ENCODE results near the gene PTF1A. TPM values are rescaled to one million over a fixed set of nuclear protein-coding genes. Genes with fewer than 3 reads are reported as not detected.
"Not testable (repeated sequence)": the region's sequence is repeated elsewhere in the genome, so short reads cannot be mapped to it uniquely, and the experiment has no call there.

Gene PTF1A
- total RNA-seq, 1 donor from 2014 or later, result not detected

DNA sequence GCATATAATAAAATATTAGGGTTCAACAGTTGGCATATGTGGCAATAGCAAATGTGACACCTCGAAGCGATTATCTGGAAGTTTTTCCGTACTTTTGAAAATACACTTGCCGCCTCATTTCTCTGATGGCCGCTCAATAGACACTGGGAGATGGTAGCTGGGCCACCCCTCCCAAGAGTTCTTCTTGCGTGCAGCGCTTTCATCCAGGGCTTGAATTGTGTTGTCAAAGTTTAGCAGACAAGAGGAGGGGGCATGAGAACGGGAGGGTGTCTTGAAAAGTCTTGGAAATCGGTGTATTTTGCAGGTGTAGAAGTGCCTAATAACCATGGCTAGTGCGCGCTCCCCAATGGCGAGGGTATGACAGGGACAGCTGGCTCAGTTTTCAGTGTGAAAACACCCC lies 8.5 kb downstream of the PTF1A start:
- DNase-seq (ENCODE audit: low spot score), result no peak
- H3K4me1 Mint-ChIP-seq (ENCODE audit: low read depth), result no peaks in the 10 kb centered on the region
- H3K27ac Mint-ChIP-seq, result no peak overlapping the region
- H3K4me3 Mint-ChIP-seq (ENCODE audit: low read depth), result no peak overlapping the region
- H3K27me3 Mint-ChIP-seq (ENCODE audit: low read depth), result peaks cover 83% of the 10 kb centered on the region
- no peaks in the 10 kb centered on the region for H3K36me3 Mint-ChIP-seq (ENCODE audit: low read depth)
- intact Hi-C loops (cut with micrococcal nuclease), result loop anchor here (2.0 kb wide), 1 partner anchor 856 kb away; the partner anchor contains the start of gene SPAG6
- H3K9me3 Mint-ChIP-seq, result no peaks in the 10 kb centered on the region

GRCh38 chr10:23200997-23201652 lies 9.0 kb downstream of the PTF1A start:
- Mint-ChIP-seq H3K9me3 (no peaks in the 10 kb centered on the region), H3K27me3 (ENCODE audit: low read depth) (peaks cover 81% of the 10 kb centered on the region), H3K36me3 (ENCODE audit: low read depth) (no peaks in the 10 kb centered on the region), H3K27ac (no peak overlapping the region), H3K4me1 (ENCODE audit: low read depth) (no peaks in the 10 kb centered on the region), H3K4me3 (ENCODE audit: low read depth) (no peak overlapping the region)
- DNase-seq (ENCODE audit: low spot score), result no peak
- intact Hi-C loops (cut with micrococcal nuclease), result loop anchor here (2.0 kb wide), 1 partner anchor 856 kb away; the partner anchor contains the start of gene SPAG6

- Mint-ChIP-seq H3K27ac (no peak overlapping the region), H3K4me3 (ENCODE audit: low read depth) (no peak overlapping the region), H3K27me3 (ENCODE audit: low read depth) (peaks cover 75% of the 10 kb centered on the region), H3K36me3 (ENCODE audit: low read depth) (no peaks in the 10 kb centered on the region), H3K9me3 (no peaks in the 10 kb centered on the region), H3K4me1 (ENCODE audit: low read depth) (no peaks in the 10 kb centered on the region)
- intact Hi-C loops (cut with micrococcal nuclease), result loop anchor here (2.0 kb wide), 2 partner anchors 491 to 857 kb away; partner anchors contain the start of gene SPAG6
- DNase-seq (ENCODE audit: low spot score), result no peak
These were observed 9.7 kb downstream of the PTF1A start for GRCh38 chr10:23201837-23202236.

GRCh38 chr10:23202779-23203178 lies 10.7 kb downstream of the PTF1A start:
- H3K27ac Mint-ChIP-seq, result no peak overlapping the region
- intact Hi-C loops (cut with micrococcal nuclease), result loop anchor here (2.0 kb wide), 1 partner anchor 490 kb away; no protein-coding TSS in a partner anchor
- no peaks in the 10 kb centered on the region for H3K4me1 Mint-ChIP-seq (ENCODE audit: low read depth)
- no peaks in the 10 kb centered on the region for H3K36me3 Mint-ChIP-seq (ENCODE audit: low read depth)
- DNase-seq (ENCODE audit: low spot score), result no peak
- H3K9me3 Mint-ChIP-seq, result no peaks in the 10 kb centered on the region
- peaks cover 70% of the 10 kb centered on the region for H3K27me3 Mint-ChIP-seq (ENCODE audit: low read depth)
- H3K4me3 Mint-ChIP-seq (ENCODE audit: low read depth), result no peak overlapping the region

DNA sequence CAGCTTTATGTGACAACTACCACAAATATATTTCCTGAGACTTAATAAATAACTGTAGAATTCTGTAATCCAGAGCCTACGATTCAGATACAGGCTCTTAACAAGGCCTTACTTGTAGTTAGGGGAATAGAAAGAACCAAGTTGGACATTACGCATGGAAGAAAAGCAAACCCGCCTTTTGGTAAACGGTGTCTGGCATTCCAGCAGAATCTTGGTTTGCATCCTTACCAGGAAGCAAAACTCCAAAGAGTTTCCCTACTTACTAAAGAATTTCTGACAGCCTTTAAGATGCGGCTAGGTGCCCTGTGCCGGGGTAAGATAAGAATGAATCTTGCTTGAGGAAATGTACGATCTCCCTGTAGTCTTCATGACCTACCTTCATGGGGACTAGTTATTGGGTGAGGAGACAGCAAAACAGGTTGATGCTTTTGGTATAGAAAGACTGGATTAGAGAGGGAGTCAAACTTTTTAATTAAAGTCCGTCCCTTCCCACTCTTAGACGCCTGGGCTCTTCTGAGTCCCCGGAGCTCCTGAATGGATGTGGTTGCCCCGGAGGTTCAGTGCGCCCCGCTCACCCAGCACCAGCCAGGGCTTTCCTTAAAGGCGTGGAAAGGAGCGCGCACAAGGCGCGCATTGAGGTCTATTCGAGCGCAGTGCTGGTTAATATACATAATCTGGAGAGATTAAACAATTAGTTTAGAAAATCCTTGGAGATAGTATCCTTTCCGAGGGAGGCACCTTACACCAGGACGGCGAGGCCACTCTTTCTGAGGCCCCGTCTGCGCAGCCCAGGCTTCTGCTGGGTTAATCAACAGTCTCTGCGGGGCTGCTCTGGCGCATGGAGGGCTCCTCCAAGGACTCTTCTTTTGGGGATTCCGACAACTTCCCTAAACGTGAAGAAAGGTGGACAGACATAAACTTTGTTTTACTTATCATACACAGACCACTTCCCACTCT lies 11.5 kb downstream of the PTF1A start:
- intact Hi-C loops (cut with micrococcal nuclease), result loop anchor here (2.0 kb wide), 1 partner anchor 489 kb away; no protein-coding TSS in a partner anchor
- Mint-ChIP-seq H3K9me3 (no peaks in the 10 kb centered on the region), H3K4me1 (ENCODE audit: low read depth) (no peaks in the 10 kb centered on the region), H3K4me3 (ENCODE audit: low read depth) (no peak overlapping the region), H3K36me3 (ENCODE audit: low read depth) (no peaks in the 10 kb centered on the region), H3K27ac (no peak overlapping the region), H3K27me3 (ENCODE audit: low read depth) (peaks cover 63% of the 10 kb centered on the region)
- no peak for DNase-seq (ENCODE audit: low spot score)

DNA sequence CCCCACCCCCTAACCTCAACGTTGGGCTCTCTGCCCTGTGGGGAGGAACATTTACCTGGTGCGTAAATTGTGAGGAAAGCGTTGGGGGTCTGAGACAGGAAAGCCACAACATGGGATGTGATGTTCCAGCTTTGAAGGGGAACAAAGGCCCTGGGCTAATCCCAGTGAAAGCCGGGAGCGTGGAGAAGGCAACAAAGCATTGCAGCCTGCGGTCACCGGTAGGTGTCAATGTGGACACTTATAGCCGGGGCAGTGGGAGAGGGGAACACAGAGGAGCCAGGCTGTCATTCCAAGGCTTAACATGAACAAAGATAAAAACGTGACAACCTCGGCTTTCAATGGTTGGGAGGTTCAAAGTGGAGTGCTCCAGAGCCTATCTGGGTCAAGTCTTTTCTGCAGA lies 12.7 kb downstream of the PTF1A start:
- Mint-ChIP-seq H3K36me3 (ENCODE audit: low read depth) (no peaks in the 10 kb centered on the region), H3K27ac (no peak overlapping the region), H3K9me3 (no peaks in the 10 kb centered on the region), H3K4me3 (ENCODE audit: low read depth) (no peak overlapping the region), H3K4me1 (ENCODE audit: low read depth) (no peaks in the 10 kb centered on the region), H3K27me3 (ENCODE audit: low read depth) (peaks cover 59% of the 10 kb centered on the region)
- intact Hi-C loops (cut with micrococcal nuclease), result no loop called here
- no peak for DNase-seq (ENCODE audit: low spot score)

DNA sequence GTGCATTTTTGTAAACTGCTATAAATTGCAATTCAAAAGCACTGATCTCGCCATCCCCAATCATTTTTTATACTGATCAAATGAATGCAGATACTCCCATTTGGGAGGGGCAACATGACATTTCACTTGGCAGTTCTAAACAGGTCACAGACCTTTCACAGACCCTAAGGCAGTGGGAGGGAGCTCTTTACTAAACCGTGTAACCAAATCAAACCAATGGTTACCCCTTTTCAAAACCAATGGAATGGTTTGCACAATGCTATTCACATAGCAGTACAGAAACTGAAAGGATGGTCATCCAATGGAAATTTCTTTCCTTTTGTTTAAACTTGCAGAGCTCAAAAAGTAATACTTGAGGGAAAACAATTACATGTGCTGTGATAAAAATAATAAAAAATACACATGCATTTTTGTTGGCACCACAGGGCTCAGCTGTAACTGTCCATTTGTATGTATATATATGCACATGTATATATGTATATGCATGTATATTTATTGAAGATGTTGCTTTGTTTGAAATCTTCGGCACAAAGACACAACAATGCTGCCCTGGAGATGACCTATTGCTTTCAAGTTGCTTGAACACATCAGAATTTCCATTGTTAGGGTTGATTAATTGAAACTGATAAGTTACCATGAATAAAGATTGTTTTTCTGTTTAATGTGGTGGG lies 14.0 kb downstream of the PTF1A start:
- Mint-ChIP-seq H3K27me3 (ENCODE audit: low read depth) (peaks cover 46% of the 10 kb centered on the region), H3K27ac (no peak overlapping the region), H3K36me3 (ENCODE audit: low read depth) (no peaks in the 10 kb centered on the region), H3K4me3 (ENCODE audit: low read depth) (no peak overlapping the region), H3K4me1 (ENCODE audit: low read depth) (no peaks in the 10 kb centered on the region), H3K9me3 (no peaks in the 10 kb centered on the region)
- intact Hi-C loops (cut with micrococcal nuclease), result no loop called here
- no peak for DNase-seq (ENCODE audit: low spot score)

DNA sequence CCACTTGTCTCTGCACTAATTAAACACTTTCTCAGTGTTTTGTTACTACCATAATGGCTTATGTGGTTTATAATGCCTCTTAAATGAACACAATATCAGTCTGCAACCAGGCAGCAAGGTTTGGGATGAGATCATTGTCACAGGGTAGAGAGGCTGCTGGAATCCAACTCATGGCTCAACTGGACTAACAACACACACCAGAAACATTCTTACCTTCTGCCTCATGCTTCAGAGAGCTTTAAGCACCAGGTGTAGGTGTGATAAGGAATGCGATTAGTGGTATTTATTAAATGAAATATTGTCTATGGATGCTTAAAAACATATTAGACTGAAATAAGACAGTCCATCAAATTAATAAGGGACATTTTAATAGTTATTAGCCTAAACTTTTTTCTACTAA lies 25.4 kb downstream of the PTF1A start:
- no peaks in the 10 kb centered on the region for H3K9me3 Mint-ChIP-seq
- no peak overlapping the region for H3K4me3 Mint-ChIP-seq (ENCODE audit: low read depth)
- H3K36me3 Mint-ChIP-seq (ENCODE audit: low read depth), result no peaks in the 10 kb centered on the region
- H3K27ac Mint-ChIP-seq, result no peak overlapping the region
- no peaks in the 10 kb centered on the region for H3K4me1 Mint-ChIP-seq (ENCODE audit: low read depth)
- H3K27me3 Mint-ChIP-seq (ENCODE audit: low read depth), result peaks cover 8% of the 10 kb centered on the region
- DNase-seq (ENCODE audit: low spot score), result no peak
- intact Hi-C loops (cut with micrococcal nuclease), result no loop called here

DNA sequence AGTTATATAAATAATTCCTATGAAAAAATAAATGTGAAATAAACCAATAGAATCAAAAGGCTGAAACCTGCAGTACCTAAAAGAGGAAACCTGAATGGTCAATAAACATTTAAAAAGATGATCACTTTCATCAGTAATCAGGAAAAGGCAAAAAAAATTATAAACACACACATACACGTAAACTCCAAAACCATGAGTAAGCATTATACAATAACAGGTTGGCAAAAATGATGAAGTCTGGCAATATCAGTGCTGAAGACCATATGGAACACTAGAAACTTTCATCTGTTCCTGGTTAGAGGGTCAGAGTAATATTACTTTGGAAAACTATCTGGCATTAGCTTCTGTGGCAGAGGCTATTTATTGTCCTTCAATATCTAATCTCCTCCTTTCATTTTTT lies 38.5 kb downstream of the PTF1A start:
- Mint-ChIP-seq H3K27ac (no peak overlapping the region), H3K36me3 (ENCODE audit: low read depth) (no peaks in the 10 kb centered on the region), H3K4me3 (ENCODE audit: low read depth) (no peak overlapping the region), H3K9me3 (no peaks in the 10 kb centered on the region), H3K4me1 (ENCODE audit: low read depth) (no peaks in the 10 kb centered on the region), H3K27me3 (ENCODE audit: low read depth) (no peaks in the 10 kb centered on the region)
- intact Hi-C loops (cut with micrococcal nuclease), result no loop called here
- no peak for DNase-seq (ENCODE audit: low spot score)

DNA sequence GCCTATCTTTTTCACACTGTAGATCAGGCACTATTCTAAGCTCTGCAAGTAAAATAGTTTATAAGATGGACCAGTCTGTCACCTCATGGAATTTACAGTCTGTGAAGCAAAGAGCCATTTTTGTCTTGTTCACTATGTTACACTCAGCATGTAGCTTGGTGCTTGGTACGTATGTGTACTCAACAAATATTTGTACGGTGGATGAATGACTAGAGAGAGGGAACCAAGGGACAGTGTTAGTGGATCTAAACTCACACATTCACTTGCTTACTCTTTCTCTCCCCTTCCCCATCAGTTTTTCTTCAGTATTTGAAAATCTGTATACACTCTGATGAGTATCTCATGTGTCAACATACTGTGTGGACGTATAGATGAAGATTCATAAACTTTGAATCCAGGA lies 45.9 kb downstream of the PTF1A start:
- no peaks in the 10 kb centered on the region for H3K36me3 Mint-ChIP-seq (ENCODE audit: low read depth)
- intact Hi-C loops (cut with micrococcal nuclease), result no loop called here
- no peak for DNase-seq (ENCODE audit: low spot score)
- no peak overlapping the region for H3K27ac Mint-ChIP-seq
- H3K4me3 Mint-ChIP-seq (ENCODE audit: low read depth), result no peak overlapping the region
- H3K27me3 Mint-ChIP-seq (ENCODE audit: low read depth), result no peaks in the 10 kb centered on the region
- H3K4me1 Mint-ChIP-seq (ENCODE audit: low read depth), result no peaks in the 10 kb centered on the region
- no peaks in the 10 kb centered on the region for H3K9me3 Mint-ChIP-seq

DNA sequence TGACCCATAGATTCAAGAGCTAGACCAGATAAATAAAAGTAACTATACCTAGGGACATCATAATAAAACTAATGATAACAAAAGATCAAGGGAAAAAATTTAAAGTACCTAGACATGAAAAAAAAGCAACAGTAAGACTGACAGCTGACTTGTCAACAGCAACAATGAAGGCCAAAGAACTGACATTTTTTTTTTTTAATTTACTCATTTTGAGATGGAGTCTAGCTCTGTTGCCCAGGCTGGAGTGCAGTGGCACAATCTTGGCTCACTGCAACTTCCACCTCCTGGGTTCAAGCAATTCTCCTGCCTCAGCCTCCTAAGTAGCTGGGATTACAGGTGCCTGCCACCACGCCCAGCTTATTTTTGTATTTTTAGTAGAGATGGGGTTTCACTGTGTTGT lies 49.7 kb downstream of the PTF1A start:
- H3K27me3 Mint-ChIP-seq (ENCODE audit: low read depth); H3K9me3 Mint-ChIP-seq; H3K36me3 Mint-ChIP-seq (ENCODE audit: low read depth); H3K4me3 Mint-ChIP-seq (ENCODE audit: low read depth); H3K27ac Mint-ChIP-seq; DNase-seq (ENCODE audit: low spot score); H3K4me1 Mint-ChIP-seq (ENCODE audit: low read depth); intact Hi-C loops (cut with micrococcal nuclease): not testable (repeated sequence)

All from activated T-helper 2 cell treated with anti-CD3 and anti-CD28 coated beads, Interferon-gamma antibody, Interleukin-2, Interleukin-4, amounts not matched to agents 10 μg/mL and 5 μg/mL and 100 μg/mL, durations not matched to agents 14 hours and 24 hours and 36 hours (primary cell).